HUDEP-2 (cell line): ENCODE results near the gene CENPB.

ENCODE experiments used
- DNase-seq, 76 experiments: peaks; one replicate each; lab custom pipeline; 2025; ENCODE audit not compliant: unreplicated experiment in 76 of 76; lab: John Stamatoyannopoulos, UW

Gene CENPB

DNA sequence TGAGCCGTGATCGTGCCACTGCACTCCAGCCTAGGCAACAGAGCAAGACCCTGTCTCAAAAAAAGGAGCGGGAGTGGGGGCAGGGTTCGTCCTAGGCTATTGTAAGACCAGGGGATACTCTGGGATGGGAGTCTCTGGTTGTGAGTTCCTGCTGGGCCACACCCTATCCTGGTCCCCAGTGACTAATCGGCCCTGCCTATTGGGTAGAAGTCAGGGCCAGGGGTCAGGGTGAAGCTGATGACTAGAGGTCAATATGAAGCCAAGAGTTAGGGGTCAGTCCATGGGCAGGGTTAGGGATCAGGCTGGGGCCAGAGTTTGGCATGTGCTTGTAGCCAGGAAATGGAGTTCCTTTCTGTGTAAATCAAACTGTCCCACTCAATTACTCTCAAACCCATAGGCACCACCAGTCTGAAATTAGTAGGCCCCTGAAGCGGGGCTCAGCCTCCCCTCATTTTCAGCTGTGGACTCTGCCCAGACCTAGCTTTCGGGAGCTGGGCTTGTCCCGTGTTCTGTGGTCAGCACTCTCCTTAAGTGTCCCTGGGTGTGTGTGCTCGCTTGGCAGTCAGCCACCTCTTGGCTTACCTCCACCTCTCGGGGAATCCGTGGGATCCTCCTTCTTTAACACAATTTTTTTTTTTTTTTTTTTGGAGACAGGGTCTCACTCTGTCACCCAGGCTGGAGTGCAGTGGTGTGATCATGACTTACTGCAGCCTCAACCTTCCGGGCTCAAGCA, 52.3 kb downstream of the CENPB start:
- no peak for DNase-seq
